HPDE6-E6E7 (cell line): ENCODE measurements around the gene TSPOAP1.

Source experiments
- DNase-seq: peaks from one replicate; pipeline ENCODE4 v3.0.0; 2011; ENCODE audit warnings: missing footprints; ENCODE audit errors: extremely low spot score

The TSPOAP1 gene

GRCh38 chr17:58339755-58340404 is 11.3 kb upstream of the TSPOAP1 start:
- no peak for DNase-seq

DNA sequence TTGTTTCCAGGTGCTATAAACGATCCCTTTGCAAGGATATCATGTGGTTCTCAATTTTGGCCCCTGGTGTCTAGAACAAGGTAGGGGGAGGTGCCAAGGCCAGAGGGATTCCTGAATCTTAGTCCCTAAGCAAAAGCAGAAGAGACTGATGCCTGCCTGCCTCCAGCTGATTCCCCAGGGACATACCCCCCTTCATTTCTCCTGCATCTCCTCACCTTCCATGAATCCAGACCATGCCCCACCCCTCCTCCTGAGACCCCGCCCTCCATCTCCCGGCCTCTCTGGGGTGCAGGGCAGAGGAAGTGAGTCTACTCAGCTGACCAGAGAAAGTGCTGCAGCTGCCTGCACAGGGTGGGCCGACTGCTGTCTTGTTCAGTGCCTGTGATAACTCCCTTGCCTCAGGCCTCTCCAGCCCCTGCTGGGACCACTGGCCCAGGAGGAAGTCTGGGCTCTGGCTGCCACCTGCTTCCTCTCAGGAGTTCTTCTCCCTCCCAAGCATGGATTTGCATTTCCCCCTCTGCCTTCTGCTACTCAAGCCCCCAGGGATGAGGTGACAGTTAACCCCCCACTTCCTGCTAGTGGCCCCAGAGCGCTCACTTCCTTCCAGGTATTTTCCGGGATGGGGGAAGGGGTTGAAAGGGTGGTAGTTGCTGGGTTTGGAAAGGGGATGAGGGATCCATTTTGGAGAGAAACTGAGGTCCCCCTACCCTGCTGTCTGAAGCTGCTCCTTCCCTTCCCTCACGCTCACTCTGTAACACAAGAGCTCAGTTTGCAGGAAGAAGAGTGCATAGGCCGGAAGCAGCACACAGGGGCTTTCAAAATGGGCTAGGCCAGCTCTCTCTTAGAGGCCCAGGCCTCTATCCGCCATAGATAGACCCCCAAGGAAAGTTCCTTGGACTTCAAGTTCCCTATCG is 10.5 kb upstream of the TSPOAP1 start:
- DNase-seq, result no peak

- no peak for DNase-seq
Observed at GRCh38 chr17:58338454-58338840, 9.9 kb upstream of the TSPOAP1 start.

- no peak for DNase-seq
Observed at GRCh38 chr17:58337600-58338453, 9.2 kb upstream of the TSPOAP1 start.

DNA sequence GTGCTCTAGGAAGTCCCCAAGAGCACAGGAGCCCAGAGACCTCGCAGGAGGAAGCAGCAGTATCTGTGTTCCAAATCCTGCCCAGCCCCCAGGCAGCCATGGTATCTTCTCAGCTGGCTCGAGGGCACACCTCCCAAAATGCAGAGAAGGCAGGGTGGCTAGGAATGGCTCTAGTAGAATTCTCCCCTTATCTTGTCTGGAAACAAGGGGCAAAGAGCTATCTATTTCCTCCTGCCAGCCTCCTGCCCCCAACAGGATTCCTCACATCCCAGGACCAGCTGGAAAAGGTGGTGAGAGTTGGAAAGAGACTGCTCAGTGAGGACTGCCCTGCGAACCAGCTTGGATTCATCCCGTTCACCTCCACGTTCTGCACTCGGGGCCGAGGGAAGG is 8.6 kb upstream of the TSPOAP1 start:
- no peak for DNase-seq

DNA sequence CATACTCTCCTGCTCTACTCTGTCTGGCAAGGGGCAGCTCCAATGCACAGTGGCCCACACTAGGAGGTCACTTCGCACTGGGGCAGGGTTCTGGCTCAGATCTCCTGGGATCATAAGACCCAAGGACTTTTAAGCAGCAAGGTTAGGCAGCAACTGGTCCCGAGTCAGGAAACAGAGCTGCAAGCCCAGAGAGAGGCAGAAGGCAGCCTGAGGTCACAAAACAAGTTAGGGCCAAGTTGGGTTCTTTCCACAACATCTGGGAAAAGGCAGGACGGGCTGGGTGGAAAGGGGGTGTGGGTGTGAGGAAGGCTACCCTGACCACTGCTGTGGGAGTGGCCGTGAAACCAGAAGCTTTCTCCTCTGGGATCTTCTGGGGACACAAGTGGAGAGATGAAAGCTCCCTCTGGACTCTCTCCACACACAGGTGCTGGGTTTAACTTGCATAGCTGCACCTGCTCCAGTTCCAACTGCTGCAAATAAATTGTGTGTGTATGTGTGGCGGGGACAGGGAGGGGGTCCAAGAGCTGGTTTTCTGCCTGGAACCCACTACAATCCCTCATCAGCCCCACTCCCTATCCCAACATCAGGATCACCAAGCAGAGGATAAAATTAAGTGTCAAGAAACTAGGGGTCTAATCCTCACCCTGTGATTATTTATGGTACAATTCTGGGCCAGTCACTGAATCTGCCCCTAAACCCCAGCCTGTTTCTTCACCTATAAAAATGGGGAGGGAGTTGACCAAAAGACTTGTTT is 8.0 kb upstream of the TSPOAP1 start:
- DNase-seq, result no peak

- no peak for DNase-seq
Observed at GRCh38 chr17:58335779-58336455, 7.3 kb upstream of the TSPOAP1 start.

DNA sequence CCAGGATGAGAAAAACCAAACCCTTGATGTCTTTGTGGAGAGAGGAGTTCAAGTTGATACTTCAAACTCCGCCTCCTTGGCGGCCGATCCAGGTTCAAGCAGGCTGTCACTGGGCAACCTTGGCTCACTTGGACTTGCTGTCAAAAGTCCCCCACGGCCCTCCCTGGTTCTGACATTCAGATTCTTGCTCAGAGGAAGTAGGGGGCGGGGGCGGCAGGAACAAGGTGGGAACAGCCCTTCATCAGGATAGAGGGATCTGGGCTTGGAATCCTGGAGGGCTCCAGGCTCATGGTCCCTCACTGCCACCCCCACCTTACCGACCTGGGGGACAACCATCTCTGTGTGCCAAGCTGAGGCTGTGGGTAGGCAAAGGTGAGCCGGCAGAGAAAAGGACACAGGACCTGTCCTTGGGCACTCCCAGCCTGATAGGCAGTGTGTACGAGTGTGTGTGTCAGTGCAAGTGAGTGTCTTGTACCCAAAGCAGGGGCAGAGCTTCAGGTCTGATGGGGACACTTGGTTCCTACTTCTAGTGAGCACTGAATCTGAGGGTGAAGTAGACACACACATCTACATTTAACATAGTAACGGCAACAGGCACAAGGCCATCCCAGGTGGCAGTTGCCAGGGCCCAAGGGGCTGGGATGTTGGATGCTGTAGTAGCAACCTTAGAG is 6.6 kb upstream of the TSPOAP1 start:
- DNase-seq, result no peak

DNA sequence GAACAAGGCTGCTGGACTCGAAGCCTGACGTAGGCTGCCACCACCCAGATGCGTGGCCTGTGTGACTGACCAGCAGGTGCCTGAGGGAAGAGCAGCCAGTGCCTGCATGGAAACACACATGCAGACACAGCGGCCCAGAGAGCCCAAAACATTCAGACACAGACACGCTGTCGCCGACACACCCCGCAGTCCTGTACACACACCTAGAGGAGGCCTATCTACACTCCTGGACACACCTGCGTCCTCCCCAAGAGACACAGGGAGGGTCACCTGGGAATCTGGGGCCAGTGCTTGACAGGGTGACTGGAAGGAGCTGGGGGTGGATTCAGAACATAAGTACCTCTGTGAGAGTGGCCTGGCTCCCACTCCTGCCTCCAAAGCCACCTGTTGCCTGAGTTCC is 6.1 kb upstream of the TSPOAP1 start:
- no peak for DNase-seq

- DNase-seq, result no peak
Observed at GRCh38 chr17:58334256-58334655, 5.7 kb upstream of the TSPOAP1 start.

DNA sequence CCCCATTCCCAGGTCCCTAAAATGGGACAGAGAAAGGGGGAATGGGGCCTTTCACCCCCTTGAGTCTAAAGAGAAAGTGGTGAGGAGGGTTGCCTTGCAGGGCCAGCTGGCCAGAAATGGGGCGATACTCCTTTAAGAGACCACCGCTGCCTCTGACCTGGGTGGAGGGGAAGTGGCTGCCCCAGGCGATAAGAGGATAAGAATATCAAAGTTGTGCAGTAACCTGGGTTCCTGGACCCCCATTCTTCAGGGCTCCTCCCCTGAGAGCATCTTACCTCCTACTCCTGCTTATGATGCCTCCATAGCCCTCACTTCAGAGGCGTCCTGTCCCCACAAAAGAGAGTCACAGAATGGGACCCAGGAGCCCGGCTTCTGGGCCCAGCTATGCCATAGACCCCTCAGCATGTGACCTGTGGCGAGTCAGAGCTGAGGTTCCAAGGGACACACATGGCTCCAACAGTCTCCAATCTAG is 5.2 kb upstream of the TSPOAP1 start:
- no peak for DNase-seq

DNA sequence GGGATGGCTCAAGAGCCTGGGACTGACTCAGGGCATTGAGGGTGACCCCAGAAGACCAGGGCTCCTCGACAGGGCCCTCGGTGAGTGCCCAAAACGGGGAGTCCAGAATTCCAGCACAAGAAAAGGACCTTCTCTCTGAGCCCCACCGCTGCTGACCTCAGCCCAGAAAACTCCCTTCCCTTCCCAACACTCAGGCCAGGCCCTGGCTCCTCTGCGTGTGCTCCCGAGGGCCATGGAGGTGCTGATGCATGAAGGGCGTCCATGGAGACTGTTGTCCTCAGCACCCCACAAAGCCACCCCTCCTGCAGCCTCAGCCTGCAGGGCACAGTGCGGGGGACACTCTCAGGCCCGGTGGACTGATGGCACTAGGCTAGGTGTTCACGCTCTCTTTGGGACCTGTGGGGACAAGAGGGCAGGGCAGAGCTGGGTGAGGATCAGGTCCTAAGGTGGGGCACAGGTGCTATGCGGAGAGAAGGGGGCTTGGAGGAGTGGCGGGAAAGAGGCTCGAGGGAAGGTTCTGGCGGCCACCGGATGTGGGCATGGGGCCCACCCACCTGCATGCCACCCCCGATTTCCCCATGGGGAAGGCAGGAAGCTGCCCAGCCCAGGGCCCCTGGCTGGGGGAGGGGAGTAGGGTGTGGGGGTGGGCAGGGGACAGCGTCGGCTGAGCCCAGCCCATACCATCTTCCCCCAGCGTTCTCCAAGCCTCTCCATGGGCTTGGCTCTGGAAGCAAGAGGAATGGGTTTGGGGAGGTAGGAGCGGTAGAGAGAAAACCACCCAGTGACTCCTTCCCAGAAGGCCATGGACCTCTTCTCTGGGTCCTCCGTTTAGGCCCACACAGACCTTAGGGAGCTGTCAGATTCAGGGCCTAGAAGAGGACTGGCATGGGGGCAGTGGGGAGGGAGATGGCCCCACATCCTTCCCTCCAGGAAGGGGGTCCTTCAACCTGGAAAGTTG is 4.5 kb upstream of the TSPOAP1 start:
- DNase-seq, result no peak

DNA sequence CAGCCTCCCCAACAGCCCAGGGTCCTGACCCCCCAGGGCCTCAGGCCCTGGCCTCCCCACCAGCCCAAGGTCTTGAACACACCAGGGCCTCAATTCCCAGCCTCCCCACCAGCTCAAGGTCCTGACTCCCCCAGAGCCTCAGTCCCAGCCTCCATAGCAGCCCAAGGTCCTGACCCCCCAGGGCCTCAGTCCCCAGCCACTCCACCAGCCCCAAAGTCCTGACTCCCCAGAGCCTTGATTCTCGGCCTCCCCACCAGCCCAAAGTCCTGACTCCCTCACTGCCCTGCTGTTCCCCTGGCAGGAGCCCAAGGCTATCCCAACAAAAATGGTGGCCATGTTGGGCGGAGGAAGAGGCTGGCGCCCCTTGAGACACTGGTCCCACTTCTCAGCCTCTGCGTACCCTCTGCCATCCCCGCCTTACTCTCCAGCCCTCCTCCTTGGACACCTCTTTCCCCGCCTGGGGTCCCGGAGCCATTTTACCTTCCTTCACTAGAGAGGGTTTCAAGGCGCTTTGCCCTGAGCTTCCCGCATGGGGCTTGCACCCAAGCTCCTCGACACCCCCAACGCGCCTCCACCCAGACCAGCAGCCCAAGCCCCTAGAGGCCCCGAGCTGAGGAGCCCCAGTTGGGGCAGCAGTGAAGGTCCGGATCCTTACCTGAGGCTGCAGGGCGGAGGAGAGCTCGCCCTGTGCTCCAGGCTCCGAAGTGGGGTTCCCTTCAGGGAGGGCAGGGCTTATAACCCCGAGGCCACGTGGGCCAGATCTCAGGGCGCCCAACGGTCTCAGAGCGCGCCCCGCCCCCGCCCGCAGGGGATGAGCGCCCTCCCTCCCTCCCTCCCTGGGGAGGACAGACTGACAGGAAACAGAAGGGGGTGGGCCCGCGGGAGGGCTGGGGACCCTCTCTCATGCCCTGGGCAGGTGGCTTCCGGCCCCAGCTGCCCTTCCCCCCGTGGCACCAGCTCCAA is 3.5 kb upstream of the TSPOAP1 start:
- DNase-seq, result no peak

DNA sequence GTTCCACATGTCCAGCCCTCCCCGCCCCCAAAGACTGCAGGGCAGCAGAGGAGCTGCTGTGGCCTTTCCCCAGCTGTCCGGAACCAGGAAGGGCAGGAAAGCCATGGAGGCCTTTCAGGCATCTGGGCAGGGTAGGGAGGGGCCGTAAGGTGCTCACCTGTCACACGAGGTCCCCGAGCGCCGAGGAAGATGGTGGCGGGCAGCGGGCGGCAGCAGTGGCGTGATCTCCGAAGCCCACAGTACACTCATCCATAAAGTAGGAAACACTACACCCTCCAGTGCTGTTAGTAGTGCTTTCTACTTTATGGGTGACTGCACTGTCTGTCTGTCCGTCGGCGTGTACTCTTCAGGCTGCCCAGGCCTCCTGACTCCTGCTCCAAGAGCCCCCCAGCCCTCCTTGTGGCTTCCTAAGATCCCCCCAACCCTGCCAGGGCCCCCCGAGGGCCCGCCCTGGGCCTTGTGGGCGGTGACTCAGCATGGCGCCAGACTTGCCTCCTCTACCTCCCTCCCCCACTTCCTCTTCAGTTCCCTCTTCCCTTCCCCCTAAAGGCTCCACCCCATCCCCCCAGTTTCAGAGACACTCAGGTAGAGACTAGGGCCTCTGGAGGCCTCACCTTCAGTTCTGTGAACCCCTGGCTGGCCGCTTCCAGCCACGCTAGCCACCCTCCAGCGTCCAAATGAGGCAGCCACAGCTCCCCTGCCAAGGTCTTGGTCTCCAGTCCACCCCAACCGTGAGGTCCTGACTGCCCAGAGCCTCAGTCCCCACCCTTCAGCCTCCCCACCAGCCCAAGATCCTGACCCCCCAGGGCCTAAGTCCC is 2.6 kb upstream of the TSPOAP1 start:
- no peak for DNase-seq

GRCh38 chr17:58330538-58330996 is 2.0 kb upstream of the TSPOAP1 start:
- DNase-seq, result no peak

DNA sequence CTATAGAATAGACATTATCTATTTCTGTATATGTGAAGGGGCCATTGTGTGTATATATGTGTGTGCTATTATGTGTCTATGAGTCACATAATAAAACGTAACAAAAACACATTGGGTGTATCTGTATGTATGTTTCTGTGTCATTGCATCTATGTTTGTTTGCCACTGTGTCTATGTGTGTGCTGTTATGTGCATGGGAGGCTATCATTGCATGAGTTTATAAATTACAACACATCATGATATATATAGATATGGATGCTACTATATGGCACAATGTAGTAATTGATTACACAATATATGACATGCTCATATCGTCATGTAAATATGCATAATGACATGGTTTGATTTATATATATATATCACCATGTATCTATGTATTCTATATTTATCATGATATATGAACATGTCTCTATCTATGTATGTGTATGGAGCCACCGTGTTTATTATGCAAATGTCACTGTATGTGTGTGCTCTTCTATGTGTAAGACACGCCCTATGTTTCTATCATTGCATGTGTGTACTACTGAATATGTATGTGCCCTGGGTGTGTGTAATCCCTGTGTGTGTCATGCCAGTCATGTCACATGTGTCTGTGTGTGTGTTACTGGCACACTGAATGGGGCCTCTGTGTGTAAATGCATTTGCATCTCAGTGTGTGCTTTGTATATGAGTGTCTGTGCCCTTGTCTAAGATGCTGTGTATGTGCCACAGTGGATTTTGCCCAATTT is 1.4 kb upstream of the TSPOAP1 start:
- DNase-seq, result no peak
